AG04450 (cell line): Measurements from ENCODE around the gene WDR5. TPM values are rescaled to one million over a fixed set of nuclear protein-coding genes. Genes with fewer than 3 reads are reported as not detected.

ENCODE experiments used
- CTCF ChIA-PET: fragments of 300-600, 350-600 bp; formaldehyde crosslinking; extraction: SDS; loops from one replicate; lab custom pipeline; 2022; ENCODE audit warnings: antibody characterized with exemption, inconsistent platforms; lab: Charles Lee
- POLR2A ChIA-PET: fragments of 350-600 bp; formaldehyde crosslinking; extraction: SDS; loops from one replicate; lab custom pipeline; 2021; ENCODE audit warnings: antibody characterized with exemption, inconsistent platforms; lab: Yijun Ruan, JAX
- DNase-seq: peaks from one replicate; pipeline ENCODE4 v3.0.0-alpha.2; 2011; ENCODE audit warnings: low read depth, low spot score
- H3K27ac ChIP-seq: one replicate; pipeline ENCODE4 v1.5.1; 2012; ENCODE audit warnings: low read depth, low read length, control low read depth
- H3K27me3 ChIP-seq: one replicate; pipeline ENCODE4 v1.6.0; 2012; ENCODE audit warnings: low read length; ENCODE audit not compliant: control insufficient read depth, insufficient read depth
- H3K4me3 ChIP-seq: 2 replicates; pipeline ENCODE4 v1.5.1; 2011; ENCODE audit warnings: mild to moderate bottlenecking, low read depth, low read length, control low read depth
- H3K9me3 ChIP-seq: 2 replicates; pipeline ENCODE4 v1.5.1; 2012; ENCODE audit warnings: low read length; ENCODE audit not compliant: control insufficient read depth, insufficient read depth
- polyA plus RNA-seq: library from polyadenylated mRNA; depleted of rRNA; stranded (reverse); fragments of >200 nt; gene quantifications from 2 replicates; pipeline ENCODE4 v1.2.3, GENCODE V29; 2011
- TF ChIP-seq, protein P1 (sequence below): IDR thresholded peaks from 2 replicates; pipeline ENCODE4 v1.5.1; 2011; ENCODE audit warnings: low read depth, low read length, control low read depth, inconsistent platforms

The WDR5 gene
- polyA plus RNA-seq, 1 experiment, result 22.3 TPM

DNA sequence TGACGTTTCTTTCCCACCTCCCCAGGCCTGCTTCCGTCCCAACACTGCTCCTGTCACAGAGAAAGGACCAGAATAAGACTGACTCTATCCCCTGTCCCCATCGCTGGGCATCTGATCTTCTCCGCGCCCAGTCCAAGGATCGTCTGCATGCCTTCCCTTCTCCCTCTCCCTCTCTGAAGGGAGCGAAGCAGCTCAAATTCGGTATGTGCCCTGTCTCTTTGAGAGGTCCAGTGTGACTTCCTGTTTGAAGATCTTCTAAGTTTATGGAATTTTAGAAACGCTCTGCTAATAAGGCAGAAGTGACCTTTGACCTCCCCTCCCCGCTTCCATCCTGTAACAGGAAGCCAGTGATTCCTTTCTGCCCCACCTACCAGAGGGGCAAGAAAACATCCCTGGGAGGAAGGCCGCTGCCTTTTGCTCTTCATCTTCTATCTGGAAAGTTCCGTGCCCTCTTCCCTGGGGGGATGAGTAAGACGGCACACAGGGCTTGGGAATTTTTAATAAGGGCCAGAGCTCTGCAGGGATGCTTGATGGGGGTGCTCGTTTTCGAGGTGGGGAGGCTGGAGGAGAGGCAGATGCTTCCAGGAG is 69.2 kb downstream of the WDR5 start:
- H3K27ac ChIP-seq, result no peak overlapping the region
- DNase-seq, result no peak
- CTCF ChIA-PET, result no interaction called here
- POLR2A ChIA-PET, result no interaction called here
- H3K27me3 ChIP-seq, result peaks cover 20% of the 10 kb centered on the region
- no peaks in the 10 kb centered on the region for H3K9me3 ChIP-seq
- TF ChIP-seq, protein P1, sequence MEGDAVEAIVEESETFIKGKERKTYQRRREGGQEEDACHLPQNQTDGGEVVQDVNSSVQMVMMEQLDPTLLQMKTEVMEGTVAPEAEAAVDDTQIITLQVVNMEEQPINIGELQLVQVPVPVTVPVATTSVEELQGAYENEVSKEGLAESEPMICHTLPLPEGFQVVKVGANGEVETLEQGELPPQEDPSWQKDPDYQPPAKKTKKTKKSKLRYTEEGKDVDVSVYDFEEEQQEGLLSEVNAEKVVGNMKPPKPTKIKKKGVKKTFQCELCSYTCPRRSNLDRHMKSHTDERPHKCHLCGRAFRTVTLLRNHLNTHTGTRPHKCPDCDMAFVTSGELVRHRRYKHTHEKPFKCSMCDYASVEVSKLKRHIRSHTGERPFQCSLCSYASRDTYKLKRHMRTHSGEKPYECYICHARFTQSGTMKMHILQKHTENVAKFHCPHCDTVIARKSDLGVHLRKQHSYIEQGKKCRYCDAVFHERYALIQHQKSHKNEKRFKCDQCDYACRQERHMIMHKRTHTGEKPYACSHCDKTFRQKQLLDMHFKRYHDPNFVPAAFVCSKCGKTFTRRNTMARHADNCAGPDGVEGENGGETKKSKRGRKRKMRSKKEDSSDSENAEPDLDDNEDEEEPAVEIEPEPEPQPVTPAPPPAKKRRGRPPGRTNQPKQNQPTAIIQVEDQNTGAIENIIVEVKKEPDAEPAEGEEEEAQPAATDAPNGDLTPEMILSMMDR, result no peak
- no peak overlapping the region for H3K4me3 ChIP-seq

DNA sequence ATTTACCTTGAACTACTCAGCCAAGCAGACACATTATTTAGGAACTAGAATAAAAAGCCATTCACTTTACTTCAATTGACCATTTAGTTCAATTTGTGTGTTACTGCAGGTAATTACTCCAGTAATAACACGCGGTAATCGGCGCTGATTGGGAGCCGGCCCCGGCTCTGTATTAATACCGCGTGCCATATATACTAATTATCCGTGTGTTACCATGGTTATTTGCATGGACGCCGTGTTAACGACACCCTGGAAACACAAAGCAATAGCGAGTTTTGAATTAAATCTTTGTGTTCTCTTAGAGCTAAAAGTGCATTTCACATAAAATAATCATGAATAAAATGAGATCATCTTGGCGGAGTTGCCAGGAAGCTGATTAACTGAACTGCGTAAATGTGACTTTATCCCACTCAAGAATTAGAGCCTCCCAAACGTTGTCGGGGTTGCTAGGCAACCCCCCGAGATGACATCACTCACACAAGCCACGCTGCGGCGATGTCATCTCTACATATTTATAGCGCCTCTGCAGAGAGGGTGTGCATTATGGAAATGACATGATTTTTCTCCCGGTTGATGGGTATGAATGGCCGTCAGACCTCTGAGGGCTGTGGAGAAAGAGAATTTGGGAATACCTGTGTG is 69.9 kb downstream of the WDR5 start:
- ChIA-PET POLR2A (no interaction called here), CTCF (interaction anchor here (1.1 kb wide), 1 partner anchor 35 kb away, joined by 3 read pairs; no protein-coding TSS in a partner anchor)
- no peak overlapping the region for H3K27ac ChIP-seq
- TF ChIP-seq, protein P1, result no peak
- no peak overlapping the region for H3K4me3 ChIP-seq
- DNase-seq, result no peak
- H3K27me3 ChIP-seq, result peaks cover 16% of the 10 kb centered on the region
- no peaks in the 10 kb centered on the region for H3K9me3 ChIP-seq

DNA sequence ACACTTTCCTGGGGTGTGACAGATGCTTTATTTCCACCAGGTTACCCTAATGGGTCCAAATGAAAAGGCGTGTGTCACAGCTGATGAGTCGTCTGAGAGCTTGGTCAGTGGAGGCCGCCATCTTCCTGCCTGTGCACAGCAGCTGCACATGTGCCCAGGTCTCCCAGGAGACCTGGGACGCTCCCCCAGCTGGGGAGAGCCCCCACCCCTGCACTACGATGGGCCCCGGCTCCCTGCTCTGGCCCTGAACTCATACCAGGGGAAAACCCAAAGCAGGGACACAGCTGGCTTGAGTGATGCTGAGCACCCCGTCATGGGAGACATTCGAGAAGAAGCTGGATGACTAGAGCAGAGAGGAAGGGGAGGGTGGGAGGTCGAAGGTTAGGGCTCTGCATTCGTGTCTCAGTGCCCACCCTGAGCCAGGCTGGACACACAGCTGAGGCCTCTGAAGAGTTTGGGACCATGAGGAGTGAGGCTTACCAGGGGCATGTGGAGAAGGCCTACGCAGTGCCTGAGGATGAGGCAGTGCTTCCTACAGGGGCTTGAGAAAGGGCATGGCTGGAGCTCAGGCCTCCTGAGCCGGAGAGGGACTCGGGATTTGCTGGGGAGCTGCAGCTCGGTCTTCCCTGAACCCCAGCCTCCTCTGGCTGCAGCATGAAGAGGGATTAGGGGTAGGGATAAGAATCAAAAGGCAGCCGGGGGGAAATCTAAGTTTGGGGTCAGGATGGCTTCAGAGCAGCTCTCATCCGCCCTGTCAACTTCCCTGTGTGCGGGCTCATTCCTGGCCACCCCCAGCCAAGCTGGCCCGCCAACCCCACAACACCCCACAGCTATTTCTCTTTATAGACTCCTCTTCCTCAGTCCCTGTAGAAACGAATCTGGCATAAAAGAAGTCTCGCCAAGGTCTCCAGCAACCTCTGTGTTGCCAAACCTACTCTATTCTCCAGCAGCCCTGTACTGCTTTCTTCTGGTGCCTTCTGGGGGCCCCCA is 70.7 kb downstream of the WDR5 start:
- ChIA-PET CTCF (interaction anchor here (0.6 to 1.1 kb wide), 2 partner anchors 18 to 35 kb away, joined by 3 read pairs; no protein-coding TSS in a partner anchor), POLR2A (no interaction called here)
- Histone ChIP-seq H3K4me3 (no peak overlapping the region), H3K9me3 (no peaks in the 10 kb centered on the region; the same call in 1 of the 2 replicates), H3K27ac (no peak overlapping the region), H3K27me3 (peaks cover 16% of the 10 kb centered on the region)
- DNase-seq, result no peak
- TF ChIP-seq, protein P1, result no peak

DNA sequence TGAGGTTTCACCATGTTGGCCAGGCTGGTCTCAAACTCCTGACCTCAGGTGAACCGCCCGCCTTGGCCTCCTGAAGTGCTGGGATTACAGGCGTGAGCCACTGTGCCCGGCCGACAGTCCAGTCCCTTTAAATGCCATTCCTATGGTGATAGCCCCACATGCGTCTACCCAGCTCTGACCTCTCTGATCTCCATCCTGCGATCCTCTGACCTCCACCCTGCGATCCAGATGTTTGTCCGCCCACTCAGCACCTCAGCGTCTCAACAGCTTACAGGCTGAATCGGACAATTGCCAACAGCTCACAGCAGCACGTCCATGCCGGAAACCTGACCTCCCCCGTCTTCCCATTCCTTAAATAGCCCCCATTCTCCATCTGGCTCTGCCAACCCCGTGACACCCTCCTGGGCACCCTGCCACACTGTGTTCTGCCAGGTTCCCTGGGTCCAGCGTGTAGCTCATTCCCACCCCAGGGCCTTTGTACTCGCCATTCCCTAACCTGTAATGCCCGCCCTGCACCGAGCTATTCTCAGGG is 72.5 kb downstream of the WDR5 start:
- H3K9me3 ChIP-seq, result peaks cover 10% of the 10 kb centered on the region
- TF ChIP-seq, protein P1, result no peak
- no peak for DNase-seq
- H3K27me3 ChIP-seq, result peaks cover 11% of the 10 kb centered on the region
- no peak overlapping the region for H3K27ac ChIP-seq
- H3K4me3 ChIP-seq, result no peak overlapping the region
- ChIA-PET POLR2A (no interaction called here), CTCF (interaction anchor here (1.2 kb wide), 1 partner anchor 37 kb away, joined by 3 read pairs; no protein-coding TSS in a partner anchor)
